Stimulated activated CD4-positive, alpha-beta T cell treated with anti-CD3 and anti-CD28 coated beads, Interleukin-4, amount 100 ng/mL, for 48 hours (primary cell): ENCODE measurements around the gene SULT4A1.

Experiments
- DNase-seq, 2 donors: peaks; one replicate each; pipeline ENCODE4 v3.0.0-alpha.2; 2020; ENCODE audit warnings: low read depth in 2 of 2

Gene SULT4A1

GRCh38 chr22:43845981-43846380, 16.3 kb downstream of the SULT4A1 start:
- DNase-seq: no peak

DNA sequence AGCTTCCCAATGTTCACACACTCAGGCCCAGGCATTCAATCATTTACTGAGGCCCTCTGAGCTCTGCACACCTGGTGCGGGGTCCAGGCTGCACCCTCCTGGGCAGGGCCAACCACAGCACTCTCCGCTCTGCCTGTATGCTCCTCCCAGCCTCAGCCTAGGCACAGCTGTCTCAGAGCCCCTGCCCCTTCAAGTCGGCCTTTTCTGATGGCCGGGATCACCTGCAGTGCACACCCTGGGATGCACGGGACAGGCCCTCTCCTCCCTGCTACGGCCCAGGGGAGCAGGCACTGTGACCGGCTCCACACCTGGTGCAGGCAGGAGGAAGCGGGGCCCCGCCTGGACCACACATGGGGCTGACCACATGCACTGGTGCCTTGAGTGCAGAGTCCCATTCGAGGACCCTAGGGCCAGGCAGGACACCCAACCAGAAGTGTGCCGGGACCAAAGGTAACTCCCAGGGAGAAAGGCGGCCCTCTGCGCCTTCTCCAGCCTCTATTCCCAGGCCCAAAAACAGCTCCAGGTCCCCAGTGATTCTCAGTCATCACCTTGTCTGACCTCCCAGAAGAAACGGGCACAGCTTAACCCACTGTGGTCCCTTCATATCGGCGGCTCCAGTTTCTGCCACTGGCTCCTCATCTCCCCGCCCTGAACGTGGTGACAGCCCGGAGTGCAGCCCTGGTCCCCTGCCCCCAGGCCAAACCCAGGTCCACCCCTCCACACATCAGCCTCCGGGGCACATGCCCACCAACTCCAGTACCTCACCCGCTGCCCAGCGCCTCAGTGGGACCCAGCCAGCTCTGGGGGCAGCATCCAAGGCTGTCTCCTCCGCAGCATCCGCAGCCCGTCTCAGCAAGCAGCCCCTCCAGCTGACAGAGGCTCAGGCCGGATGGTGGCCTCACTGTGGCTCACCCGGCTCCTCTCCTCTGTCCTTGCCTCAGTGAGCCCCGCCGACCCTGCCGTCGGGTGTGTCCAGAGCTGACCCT, 17.5 kb downstream of the SULT4A1 start:
- no peak for DNase-seq

- no peak for DNase-seq
Observed at GRCh38 chr22:43843783-43844530, 18.4 kb downstream of the SULT4A1 start.

GRCh38 chr22:43841742-43842141, 20.6 kb downstream of the SULT4A1 start:
- no peak for DNase-seq

- no peak for DNase-seq
Observed at GRCh38 chr22:43840851-43841250, 21.5 kb downstream of the SULT4A1 start.

DNA sequence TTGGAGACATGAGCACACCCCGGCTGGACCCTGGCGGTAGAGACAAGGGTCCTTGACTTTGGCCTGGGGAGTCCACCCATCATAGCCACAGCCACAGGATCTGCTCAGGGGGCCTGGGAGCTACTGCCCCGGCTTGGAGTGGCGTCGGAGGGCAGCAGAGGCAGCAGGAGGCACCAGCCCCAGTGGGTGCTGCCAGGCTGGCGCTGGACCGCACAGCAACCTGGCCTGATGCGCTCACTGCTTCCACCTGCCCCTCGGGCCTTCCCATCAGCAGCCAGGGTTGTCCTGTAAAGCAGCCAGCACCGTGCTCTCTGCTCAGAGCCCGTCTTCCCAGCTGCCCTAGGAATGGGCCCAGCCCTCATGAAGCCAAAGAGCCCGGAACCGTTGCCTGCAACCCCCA, 21.9 kb downstream of the SULT4A1 start:
- DNase-seq: no peak

GRCh38 chr22:43839781-43840180, 22.5 kb downstream of the SULT4A1 start:
- DNase-seq: no peak

DNA sequence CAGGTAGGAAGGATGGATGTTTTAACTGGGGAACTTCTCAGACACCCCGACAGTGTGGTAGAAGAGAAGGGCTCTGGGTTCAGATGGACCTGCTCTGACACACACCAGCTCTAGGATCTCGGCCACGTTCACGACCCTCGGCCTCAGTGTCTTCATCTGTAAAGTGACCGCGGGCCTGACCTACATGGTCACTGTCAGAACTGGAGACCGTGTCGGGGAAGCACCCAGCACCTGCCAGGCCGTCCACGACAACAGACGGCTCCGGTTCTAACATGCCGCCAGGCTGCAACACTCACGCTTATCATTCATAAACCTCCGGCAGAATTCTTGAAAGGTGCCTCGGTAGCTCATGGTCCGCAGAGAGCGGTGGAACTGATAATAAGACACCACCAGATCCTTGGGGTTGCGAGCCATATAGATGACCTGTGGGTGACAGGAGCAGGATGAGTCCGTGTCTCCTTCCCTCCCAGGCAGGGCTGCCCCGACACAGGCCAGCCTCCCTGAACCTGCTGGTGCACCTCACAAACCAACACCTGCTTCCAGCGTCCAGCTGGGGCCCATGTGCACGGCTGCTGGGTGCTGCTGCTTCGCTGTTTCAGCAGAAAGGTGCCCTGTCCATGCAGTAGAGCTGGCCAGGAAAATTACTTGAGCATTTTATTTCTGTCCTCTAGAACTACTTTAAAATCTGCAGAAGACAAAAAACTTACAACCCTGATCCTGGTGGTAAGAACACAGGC, 23.6 kb downstream of the SULT4A1 start:
- DNase-seq: no peak

DNA sequence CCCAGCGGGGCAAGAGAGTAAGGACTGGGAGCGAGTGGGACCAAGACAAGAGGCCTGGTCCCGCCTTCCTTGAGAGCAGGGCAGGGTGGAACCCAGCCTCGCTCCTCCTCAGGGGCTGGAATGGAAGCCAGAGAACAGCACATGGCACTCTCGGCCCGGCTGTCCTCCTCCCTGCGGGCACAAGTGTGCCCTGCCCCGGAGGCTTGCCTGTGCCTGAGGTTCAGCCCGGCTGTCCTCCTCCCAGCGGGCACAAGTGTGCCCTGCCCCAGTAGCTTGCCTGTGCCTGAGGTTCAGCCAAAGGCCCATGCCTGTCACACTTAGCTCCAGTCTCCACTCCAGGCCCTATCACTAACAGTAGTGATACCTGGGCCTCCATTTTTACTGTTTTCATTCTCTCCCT, 24.2 kb downstream of the SULT4A1 start:
- DNase-seq: no peak

DNA sequence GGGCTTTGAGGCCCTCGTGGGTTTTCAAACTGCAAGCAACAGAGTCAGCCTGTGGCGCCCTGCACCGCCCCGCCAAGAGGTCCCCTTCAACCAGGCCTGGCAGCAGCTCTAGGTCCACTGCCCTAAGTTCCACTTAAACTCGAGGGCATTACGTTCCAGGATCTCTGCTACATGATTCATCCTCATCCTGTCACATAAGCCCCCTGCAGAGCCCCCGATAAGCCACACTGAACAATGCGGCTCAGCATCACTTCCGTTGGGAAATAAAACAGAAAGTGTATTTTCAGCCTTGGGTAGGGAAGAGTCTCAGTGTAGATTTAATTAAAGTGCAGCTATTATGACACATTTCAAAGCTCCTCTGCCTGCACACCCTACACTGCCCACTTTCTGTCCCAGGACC, 24.6 kb downstream of the SULT4A1 start:
- DNase-seq: no peak

DNA sequence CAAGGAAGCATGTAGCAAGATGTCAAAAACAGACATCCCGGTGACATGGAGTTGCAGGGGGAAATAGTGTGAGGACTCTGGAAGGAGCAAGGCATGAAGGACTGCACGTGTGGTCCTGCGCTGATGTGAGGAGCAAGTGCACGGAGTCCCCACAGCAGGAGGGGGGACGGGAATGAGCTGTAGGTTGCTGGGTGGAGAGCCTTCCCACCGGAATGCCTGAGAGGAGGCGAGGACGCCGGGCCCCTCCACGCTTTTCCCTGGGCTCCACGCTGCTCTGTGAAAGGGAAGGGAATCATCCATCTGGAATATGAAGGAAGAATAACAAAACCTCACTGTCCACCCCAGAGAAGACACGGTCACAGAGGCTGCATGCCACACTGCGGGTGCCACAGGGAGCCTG, 26.6 kb downstream of the SULT4A1 start:
- DNase-seq: no peak

- DNase-seq: no peak
Observed at GRCh38 chr22:43835166-43835565, 27.1 kb downstream of the SULT4A1 start.

DNA sequence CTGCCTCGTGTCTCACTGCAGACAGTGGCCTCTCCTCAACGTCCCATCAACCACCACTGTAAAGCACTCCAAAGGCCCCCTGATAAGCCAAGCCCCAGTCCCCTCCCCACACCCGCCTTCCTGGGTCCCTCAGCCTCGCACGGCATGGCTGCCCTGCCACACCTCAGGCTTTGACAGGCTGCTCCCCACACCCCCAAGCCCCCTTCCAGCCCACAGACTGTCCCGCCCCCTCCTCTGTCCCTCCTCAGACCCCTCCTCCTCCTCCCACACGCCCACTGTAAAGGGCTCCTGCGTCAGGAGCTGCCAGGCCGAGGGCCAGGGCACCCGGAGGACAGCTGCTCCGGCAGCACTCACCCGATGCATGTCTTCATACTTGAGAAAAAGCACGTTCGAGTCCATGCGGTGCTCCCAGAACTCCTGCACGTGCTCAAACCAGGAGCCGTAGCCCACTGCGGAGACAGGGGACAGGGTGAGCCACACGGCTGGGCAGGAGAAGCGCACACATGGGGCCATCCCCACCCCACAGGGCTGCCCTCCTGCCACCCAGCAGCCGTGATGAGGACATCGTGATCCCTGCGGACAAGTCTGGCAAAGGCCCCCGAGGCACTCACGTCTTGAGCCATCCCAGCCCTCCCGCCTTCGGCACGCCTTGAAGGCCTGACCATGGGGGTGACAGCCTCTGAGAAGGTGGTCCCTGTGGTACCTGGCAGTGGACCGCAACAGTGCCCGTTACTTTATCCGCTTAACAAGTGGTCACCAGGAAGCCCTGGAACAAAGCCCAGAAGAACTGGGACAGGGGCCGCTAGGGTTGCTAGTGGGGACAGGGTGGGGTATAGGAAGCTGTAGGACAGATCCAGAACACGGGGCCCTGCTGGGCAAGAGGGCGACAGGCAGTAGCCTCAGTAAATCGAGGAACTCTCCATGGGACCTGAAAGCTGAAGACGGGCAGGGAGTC, 28.8 kb downstream of the SULT4A1 start:
- no peak for DNase-seq

GRCh38 chr22:43832393-43833265, 29.7 kb downstream of the SULT4A1 start:
- no peak for DNase-seq

- DNase-seq: no peak
Observed at GRCh38 chr22:43831561-43832392, 30.5 kb downstream of the SULT4A1 start.

DNA sequence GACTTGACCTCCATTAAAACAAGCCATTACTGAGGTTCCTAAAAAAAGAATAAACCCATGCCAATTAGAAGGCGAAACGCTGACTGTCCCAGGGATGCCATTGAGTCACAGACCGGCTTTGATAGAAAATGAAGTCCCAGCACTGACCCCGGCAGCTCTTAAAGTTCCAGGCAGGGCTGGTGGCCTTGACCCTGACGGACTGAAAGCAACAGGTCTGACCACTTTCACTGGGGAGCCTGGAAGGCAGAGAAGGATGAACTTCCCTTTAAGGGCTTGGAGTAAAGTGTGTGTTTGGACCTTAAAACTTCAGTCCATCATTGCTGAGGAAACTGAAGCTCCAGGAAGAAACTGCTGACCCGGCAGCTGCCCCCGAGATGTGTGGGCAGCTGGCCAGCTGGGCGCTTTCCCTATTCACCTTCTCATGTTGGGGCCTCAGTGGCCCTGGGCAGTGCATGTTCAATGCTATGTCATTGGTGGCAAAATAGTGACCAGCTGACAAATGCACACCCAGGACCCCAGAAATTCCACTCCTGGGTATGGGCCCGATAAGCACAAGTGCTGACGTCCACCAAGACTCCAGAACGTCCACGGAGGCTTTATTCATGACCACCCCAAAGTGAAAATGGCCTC, 31.3 kb downstream of the SULT4A1 start:
- no peak for DNase-seq

DNA sequence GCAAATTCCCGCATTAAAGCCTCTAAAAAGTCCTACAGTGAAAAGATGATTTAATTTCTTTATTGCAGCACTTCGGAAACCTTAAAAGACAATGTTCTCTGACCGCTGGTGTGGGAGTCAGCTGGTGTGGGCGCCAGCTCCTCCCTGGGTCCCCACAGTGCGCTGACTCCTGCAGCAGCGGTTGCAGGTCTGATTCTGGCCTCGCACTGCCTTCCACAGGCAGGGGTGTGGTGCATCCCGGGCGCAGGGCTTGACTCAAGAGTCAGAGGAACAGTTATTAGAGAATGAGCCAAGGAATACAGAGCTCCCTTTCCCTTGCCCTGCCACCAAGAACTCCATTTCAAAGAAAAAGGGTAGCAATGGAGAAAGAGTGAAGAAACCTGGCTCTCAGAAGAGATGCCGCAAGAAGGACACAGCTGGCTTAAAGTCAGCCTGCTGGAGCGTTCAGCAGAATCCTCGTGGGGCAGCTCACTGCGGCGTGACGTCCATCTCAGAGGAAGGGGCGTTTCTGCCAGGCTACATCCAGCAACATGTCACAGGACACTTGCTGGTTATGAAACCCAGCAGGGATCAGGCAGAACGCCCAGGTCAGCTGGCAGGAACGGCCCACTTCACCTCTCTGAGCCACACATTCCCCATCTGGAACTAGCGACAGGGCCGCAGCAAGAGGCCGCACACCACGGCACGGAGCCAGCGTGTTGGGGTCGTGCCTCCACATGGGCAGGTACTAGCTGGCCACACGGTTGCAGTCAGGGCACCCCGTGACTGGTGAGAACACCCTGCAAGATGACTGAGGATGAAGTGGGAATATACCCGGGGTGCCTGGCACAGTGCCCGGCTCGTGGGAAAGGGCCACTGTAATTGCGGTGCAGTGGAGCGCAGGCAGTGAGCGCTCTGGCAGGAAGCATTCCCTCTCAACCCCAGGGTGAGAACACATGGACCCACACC, 32.1 kb downstream of the SULT4A1 start:
- DNase-seq: no peak
